MM.1S (cell line): Measurements from ENCODE around the gene MFNG.

Experiments used
- EZH2phosphoT487 ChIP-seq: fragments of 300-600 bp; sonication (generic); IDR thresholded peaks from 2 replicates; pipeline ENCODE4 v1.6.1; 2018; ENCODE audit warnings: antibody characterized with exemption, low read length
- TF ChIP-seq, protein P1 (sequence below): fragments of 300-600 bp; sonication (generic); IDR thresholded peaks from 2 replicates; pipeline ENCODE4 v1.5.1; 2016; ENCODE audit warnings: antibody characterized with exemption, low read length, mixed read lengths

GRCh38 chr22:37519268-37520195 lies 33.3 kb upstream of the MFNG start, which contains the start of gene CARD10:
- TF ChIP-seq, protein P1, sequence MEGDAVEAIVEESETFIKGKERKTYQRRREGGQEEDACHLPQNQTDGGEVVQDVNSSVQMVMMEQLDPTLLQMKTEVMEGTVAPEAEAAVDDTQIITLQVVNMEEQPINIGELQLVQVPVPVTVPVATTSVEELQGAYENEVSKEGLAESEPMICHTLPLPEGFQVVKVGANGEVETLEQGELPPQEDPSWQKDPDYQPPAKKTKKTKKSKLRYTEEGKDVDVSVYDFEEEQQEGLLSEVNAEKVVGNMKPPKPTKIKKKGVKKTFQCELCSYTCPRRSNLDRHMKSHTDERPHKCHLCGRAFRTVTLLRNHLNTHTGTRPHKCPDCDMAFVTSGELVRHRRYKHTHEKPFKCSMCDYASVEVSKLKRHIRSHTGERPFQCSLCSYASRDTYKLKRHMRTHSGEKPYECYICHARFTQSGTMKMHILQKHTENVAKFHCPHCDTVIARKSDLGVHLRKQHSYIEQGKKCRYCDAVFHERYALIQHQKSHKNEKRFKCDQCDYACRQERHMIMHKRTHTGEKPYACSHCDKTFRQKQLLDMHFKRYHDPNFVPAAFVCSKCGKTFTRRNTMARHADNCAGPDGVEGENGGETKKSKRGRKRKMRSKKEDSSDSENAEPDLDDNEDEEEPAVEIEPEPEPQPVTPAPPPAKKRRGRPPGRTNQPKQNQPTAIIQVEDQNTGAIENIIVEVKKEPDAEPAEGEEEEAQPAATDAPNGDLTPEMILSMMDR = no peak
- no peak for TF ChIP-seq EZH2phosphoT487
